DOHH2 (cell line): Measurements from ENCODE around the gene MEGF8.

Experiments used
- CTCF ChIP-seq: fragments of 200-600 bp; sonication (generic); IDR thresholded peaks from one replicate; pipeline ENCODE4 v1.5.1; 2014; ENCODE audit warnings: antibody characterized with exemption, mild to moderate bottlenecking, low read depth, low read length; ENCODE audit not compliant: poor library complexity, severe bottlenecking
- EZH2phosphoT487 ChIP-seq: fragments of 200-600 bp; sonication (generic); IDR thresholded peaks from 2 replicates; pipeline ENCODE4 v1.6.1; 2017; ENCODE audit warnings: borderline replicate concordance, mild to moderate bottlenecking, antibody characterized with exemption, low read length, moderate library complexity, mixed read lengths

- TF ChIP-seq CTCF (no peak), EZH2phosphoT487 (no peak)
These were observed 54.7 kb downstream of the MEGF8 start for GRCh38 chr19:42380155-42380554.
